Subcutaneous abdominal adipose tissue (tissue), 5 donors: ENCODE results near the gene SERPINH1.

Experiments
- H3K27ac ChIP-seq: one replicate; pipeline ENCODE4 v1.7.0; 2013; ENCODE audit warnings: low read depth, mild to moderate bottlenecking, inconsistent platforms, low read length, moderate library complexity
- H3K27me3 ChIP-seq, 5 donors: one replicate each; pipeline ENCODE4 v1.7.0; 2013; ENCODE audit warnings: low read length in 5 of 5, inconsistent platforms in 1 of 5; ENCODE audit not compliant: control insufficient read depth in 5 of 5, insufficient read depth in 4 of 5
- H3K36me3 ChIP-seq, 5 donors: one replicate each; pipeline ENCODE4 v1.7.0; 2013; ENCODE audit warnings: low read length in 5 of 5; ENCODE audit not compliant: control insufficient read depth in 5 of 5, insufficient read depth in 5 of 5
- H3K4me1 ChIP-seq, 5 donors: one replicate each; pipeline ENCODE4 v1.7.0; 2013; ENCODE audit warnings: low read length in 5 of 5, mild to moderate bottlenecking in 3 of 5, moderate library complexity in 1 of 5; ENCODE audit not compliant: control insufficient read depth in 5 of 5, insufficient read depth in 5 of 5
- H3K4me3 ChIP-seq, 5 donors: one replicate each; pipeline ENCODE4 v1.7.0; 2013; ENCODE audit warnings: low read length in 5 of 5, low read depth in 1 of 5
- H3K9ac ChIP-seq, 5 donors: one replicate each; pipeline ENCODE4 v1.7.0; 2013; ENCODE audit warnings: low read length in 5 of 5, mild to moderate bottlenecking in 4 of 5, moderate library complexity in 3 of 5
- H3K9me3 ChIP-seq, 5 donors: one replicate each; pipeline ENCODE4 v1.7.0; 2013; ENCODE audit warnings: low read length in 5 of 5; ENCODE audit not compliant: control insufficient read depth in 5 of 5
- donor health status: healthy.
- donor health status: healthy.
- donor health status: healthy.
- donor health status: healthy.
- donor health status: healthy.

The SERPINH1 gene

GRCh38 chr11:75532200-75533048, 29.6 kb upstream of the SERPINH1 start:
- Histone ChIP-seq H3K4me3 (no peak overlapping the region), H3K9me3 (no peaks in the 10 kb centered on the region), H3K4me1 (peaks cover 0 to 18% (median 16%) of the 10 kb centered on the region in 5 donors), H3K9ac (no peak overlapping the region), H3K36me3 (no peaks in the 10 kb centered on the region), H3K27me3 (no peaks in the 10 kb centered on the region), H3K27ac (no peak overlapping the region)

DNA sequence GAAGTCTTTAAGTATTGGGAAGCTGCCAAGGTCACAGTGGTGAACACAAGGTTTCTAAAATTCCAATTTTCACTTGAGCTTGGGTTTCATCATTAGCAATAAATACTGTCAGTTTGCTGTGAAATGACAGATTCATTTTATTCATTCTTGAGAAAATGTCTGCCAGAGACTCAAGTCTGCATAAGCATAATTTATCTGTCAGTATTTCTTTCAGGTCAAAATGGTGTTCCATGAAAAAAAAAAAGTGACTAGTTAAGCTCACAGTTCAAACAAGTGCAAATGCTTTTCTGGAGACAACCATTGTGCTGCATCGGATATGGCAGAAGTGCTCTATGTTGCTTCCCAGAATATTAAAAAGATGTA, 28.2 kb upstream of the SERPINH1 start:
- H3K4me3 ChIP-seq = no peak overlapping the region
- H3K4me1 ChIP-seq = peaks cover 0 to 20% (median 17%) of the 10 kb centered on the region in 5 donors
- no peaks in the 10 kb centered on the region for H3K36me3 ChIP-seq
- H3K9me3 ChIP-seq = no peaks in the 10 kb centered on the region
- H3K27ac ChIP-seq = no peak overlapping the region
- no peaks in the 10 kb centered on the region for H3K27me3 ChIP-seq
- H3K9ac ChIP-seq = no peak overlapping the region

- Histone ChIP-seq H3K4me3 (peak overlapping the region in 1 of 5 donors; percentile 31), H3K27me3 (no peaks in the 10 kb centered on the region), H3K27ac (no peak overlapping the region), H3K9me3 (no peaks in the 10 kb centered on the region), H3K4me1 (peaks cover 0 to 20% (median 17%) of the 10 kb centered on the region in 5 donors), H3K36me3 (no peaks in the 10 kb centered on the region), H3K9ac (peak overlapping the region in 1 of 5 donors; percentile 38)
Observed at GRCh38 chr11:75534259-75535069, 27.6 kb upstream of the SERPINH1 start.

- no peak overlapping the region for H3K27ac ChIP-seq
- H3K9ac ChIP-seq = no peak overlapping the region
- H3K36me3 ChIP-seq = no peaks in the 10 kb centered on the region
- no peak overlapping the region for H3K4me3 ChIP-seq
- peaks cover 0 to 20% (median 17%) of the 10 kb centered on the region in 5 donors for H3K4me1 ChIP-seq
- no peaks in the 10 kb centered on the region for H3K9me3 ChIP-seq
- no peaks in the 10 kb centered on the region for H3K27me3 ChIP-seq
Observed at GRCh38 chr11:75535071-75535470, 27.0 kb upstream of the SERPINH1 start.

- H3K4me3 ChIP-seq = no peak overlapping the region
- H3K27ac ChIP-seq = no peak overlapping the region
- peaks cover 0 to 20% (median 17%) of the 10 kb centered on the region in 5 donors for H3K4me1 ChIP-seq
- no peaks in the 10 kb centered on the region for H3K36me3 ChIP-seq
- H3K27me3 ChIP-seq = no peaks in the 10 kb centered on the region
- no peaks in the 10 kb centered on the region for H3K9me3 ChIP-seq
- no peak overlapping the region for H3K9ac ChIP-seq
Observed at GRCh38 chr11:75536786-75537641, 25.0 kb upstream of the SERPINH1 start.

DNA sequence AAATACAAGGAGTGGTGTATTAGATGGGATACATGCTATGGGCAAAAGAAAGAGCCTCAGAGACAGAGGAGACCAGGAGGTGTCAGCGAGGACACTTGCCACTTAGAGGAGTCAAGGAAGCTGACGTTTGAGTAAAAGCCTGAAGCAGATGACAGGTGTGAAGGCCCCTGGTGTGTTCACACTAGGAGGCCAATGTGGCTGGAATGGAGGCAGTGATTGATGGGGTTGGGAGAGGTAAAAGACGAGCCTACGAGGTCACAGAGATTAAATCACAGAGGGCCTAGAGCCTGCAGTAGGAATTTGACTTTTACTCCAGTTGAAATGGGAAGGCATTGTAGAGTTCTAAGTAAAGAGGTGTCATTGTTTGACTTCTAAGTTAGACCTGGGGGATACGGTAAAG, 24.3 kb upstream of the SERPINH1 start:
- H3K27ac ChIP-seq = no peak overlapping the region
- H3K27me3 ChIP-seq = no peaks in the 10 kb centered on the region
- H3K9me3 ChIP-seq = no peaks in the 10 kb centered on the region
- no peak overlapping the region for H3K9ac ChIP-seq
- no peak overlapping the region for H3K4me3 ChIP-seq
- H3K4me1 ChIP-seq = peaks cover 0 to 17% (median 15%) of the 10 kb centered on the region in 5 donors
- no peaks in the 10 kb centered on the region for H3K36me3 ChIP-seq

DNA sequence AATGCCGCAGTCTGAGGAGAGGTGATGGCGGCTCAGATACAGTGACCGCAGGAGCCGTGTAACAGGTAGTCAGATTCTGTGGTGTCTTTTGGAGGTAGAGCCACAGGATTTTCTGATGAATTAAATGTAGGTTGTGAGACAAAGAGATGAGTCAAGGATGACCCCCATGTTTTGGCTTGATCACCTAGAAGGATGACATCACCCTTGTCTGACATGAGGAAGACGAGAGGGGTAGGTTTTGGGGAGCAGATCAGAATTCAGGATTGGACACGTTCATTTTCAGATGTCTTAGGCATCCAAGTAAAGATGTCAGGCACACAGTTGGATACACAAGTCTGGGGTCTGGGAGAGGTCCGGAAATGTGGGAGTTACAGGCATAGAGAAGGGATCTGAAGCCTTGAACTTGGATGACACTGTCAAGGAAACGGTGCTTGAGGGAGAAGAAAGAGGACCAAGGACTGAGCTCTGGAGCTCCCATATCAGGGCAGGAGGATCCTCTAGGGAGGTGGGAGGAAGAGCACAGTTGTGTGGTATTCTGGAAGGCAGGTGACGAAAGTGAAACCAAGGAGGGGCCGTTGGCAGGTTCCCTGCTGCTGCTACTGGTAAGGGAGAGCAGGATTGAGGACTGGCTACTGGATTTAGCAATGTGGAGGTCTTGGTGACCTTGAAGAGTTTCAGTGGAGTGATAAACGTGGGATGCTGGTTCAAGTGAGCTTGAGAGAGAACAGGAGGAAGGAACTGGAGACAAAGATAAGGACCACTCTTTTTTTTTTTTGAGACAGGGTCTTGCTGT, 23.7 kb upstream of the SERPINH1 start:
- no peak overlapping the region for H3K4me3 ChIP-seq
- peaks cover 0 to 17% (median 15%) of the 10 kb centered on the region in 5 donors for H3K4me1 ChIP-seq
- no peaks in the 10 kb centered on the region for H3K36me3 ChIP-seq
- H3K27ac ChIP-seq = no peak overlapping the region
- H3K9me3 ChIP-seq = no peaks in the 10 kb centered on the region
- peak overlapping the region in 1 of 5 donors; percentile 42 for H3K9ac ChIP-seq
- H3K27me3 ChIP-seq = no peaks in the 10 kb centered on the region

DNA sequence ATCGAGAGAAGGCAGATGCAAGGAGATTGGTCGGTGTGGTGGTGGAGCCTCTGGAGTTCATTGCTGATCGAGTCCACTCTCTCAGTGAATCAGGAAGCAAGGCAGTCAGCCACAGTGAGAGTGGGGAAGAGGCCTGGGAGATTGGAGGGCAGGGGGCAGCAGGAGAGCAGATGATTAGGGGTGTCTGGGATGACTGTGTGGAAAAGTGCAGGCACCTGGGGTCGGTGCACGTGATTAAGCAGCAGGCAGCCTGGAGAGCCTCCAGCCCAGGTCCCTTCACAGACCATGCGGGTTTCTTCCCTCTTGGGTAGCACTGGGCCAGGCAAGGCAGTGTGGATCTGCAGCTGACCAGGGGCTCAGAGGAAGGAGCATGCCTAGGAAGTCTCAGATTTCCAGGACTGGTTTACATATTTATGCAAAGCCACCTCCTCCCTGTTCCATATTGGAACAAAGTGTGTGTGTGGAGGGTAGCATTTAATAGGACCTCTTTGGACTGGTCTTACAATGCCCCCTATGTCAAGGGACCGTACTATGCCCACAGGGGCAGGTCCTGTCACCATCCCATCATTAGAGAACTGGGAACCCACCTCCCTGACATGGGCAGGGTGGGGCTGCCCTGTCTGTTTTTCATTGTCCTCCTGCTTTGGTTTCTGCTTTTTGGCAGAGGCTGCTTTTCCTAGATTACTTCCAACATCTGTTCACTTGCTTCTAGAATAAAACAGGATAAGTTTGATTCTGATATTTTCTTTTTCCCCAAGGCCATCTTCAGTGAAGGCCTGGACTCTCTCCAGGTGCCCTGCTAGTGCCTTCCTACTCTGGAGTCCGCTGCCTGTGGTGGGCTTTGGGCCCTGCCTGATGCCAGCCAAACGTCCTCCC, 22.4 kb upstream of the SERPINH1 start:
- no peak overlapping the region for H3K9ac ChIP-seq
- no peaks in the 10 kb centered on the region for H3K9me3 ChIP-seq
- no peaks in the 10 kb centered on the region for H3K36me3 ChIP-seq
- no peaks in the 10 kb centered on the region for H3K27me3 ChIP-seq
- H3K4me1 ChIP-seq = peaks cover 0 to 8% (median 4%) of the 10 kb centered on the region in 5 donors
- no peak overlapping the region for H3K4me3 ChIP-seq
- H3K27ac ChIP-seq = no peak overlapping the region
